ENCODE results near the gene CASS4.

Gene CASS4

DNA sequence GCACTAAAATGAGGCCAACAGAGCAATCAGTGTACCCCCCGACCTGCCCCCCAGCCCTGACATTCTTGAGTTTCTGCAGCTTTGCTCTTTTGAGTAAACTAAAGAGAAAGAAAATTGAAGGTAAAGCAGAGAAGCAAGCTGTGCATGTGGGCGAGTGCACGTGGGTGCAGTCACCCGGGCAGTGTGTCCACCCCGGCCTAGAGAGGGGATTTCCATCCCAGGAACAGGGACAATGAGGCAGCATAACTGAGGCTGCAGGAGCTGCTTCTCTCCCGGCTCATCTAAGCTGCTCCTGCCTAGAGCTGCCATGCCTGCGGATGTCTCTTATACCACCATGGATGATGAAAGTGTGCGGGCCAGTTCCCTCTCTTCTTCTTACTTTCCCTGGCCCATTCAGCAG is 16.8 kb downstream of the CASS4 start:
- no peak overlapping the region for H3K4me3 ChIP-seq (ENCODE audit: low read length)
- no peak for DNase-seq (ENCODE audit: low read depth)
- TF ChIP-seq, protein P1, sequence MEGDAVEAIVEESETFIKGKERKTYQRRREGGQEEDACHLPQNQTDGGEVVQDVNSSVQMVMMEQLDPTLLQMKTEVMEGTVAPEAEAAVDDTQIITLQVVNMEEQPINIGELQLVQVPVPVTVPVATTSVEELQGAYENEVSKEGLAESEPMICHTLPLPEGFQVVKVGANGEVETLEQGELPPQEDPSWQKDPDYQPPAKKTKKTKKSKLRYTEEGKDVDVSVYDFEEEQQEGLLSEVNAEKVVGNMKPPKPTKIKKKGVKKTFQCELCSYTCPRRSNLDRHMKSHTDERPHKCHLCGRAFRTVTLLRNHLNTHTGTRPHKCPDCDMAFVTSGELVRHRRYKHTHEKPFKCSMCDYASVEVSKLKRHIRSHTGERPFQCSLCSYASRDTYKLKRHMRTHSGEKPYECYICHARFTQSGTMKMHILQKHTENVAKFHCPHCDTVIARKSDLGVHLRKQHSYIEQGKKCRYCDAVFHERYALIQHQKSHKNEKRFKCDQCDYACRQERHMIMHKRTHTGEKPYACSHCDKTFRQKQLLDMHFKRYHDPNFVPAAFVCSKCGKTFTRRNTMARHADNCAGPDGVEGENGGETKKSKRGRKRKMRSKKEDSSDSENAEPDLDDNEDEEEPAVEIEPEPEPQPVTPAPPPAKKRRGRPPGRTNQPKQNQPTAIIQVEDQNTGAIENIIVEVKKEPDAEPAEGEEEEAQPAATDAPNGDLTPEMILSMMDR (conservative IDR thresholded peaks at IDR 0.05; ENCODE audit: low read length), result no peak

DNA sequence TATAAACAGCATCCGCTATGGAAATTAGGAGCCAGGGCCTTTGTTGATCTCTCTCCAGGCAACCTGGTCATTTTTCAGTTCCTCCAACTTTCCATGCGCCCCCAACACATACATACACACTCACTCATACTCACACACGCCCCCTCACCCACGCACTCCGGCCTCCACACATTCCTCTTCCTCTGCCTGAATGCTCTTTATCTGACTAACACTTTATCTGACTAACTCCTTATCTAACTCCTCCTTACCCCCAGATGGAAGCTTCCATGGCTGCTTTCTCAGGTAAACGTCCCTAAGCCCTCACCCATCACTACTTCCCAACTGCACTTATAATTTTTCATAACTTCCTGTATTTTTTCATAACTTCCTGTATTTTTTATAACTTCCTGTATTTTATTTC is 17.4 kb downstream of the CASS4 start:
- H3K4me3 ChIP-seq (ENCODE audit: low read length), result no peak overlapping the region
- peak; percentile 74 for DNase-seq (ENCODE audit: low read depth)
- TF ChIP-seq, protein P1 (conservative IDR thresholded peaks at IDR 0.05; ENCODE audit: low read length), result no peak

GRCh38 chr20:56429941-56430340 is 17.9 kb downstream of the CASS4 start:
- TF ChIP-seq, protein P1 (conservative IDR thresholded peaks at IDR 0.05; ENCODE audit: low read length), result no peak
- DNase-seq (ENCODE audit: low read depth), result no peak

GRCh38 chr20:56430461-56430860 is 18.4 kb downstream of the CASS4 start:
- DNase-seq (ENCODE audit: low read depth), result peak; percentile 35
- H3K4me3 ChIP-seq (ENCODE audit: low read length), result no peak overlapping the region
- TF ChIP-seq, protein P1 (conservative IDR thresholded peaks at IDR 0.05; ENCODE audit: low read length), result no peak

More at GRCh38 chr20:56429941-56430340, 17.9 kb downstream of the CASS4 start:
- no peak overlapping the region for H3K4me3 ChIP-seq (ENCODE audit: low read length)

DNA sequence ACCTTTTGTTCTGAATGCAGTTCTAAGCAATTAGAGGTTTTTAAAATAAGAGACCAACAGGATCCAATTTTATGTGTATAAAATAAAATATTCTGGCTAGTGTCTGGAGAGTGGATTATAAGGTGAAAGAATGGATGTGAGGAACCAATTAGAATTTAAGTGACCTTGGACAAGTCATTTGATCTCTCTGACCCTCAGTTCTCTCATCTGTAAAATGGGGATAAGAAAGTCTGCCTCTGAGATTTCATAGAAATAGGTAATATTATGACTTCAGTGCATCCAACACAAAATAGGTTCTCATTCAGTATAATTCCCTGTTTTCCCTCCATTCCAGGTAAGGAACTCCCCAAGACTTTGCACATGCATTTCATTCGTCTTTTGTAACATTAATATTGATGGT is 18.9 kb downstream of the CASS4 start:
- H3K4me3 ChIP-seq (ENCODE audit: low read length), result no peak overlapping the region
- DNase-seq (ENCODE audit: low read depth), result no peak

DNA sequence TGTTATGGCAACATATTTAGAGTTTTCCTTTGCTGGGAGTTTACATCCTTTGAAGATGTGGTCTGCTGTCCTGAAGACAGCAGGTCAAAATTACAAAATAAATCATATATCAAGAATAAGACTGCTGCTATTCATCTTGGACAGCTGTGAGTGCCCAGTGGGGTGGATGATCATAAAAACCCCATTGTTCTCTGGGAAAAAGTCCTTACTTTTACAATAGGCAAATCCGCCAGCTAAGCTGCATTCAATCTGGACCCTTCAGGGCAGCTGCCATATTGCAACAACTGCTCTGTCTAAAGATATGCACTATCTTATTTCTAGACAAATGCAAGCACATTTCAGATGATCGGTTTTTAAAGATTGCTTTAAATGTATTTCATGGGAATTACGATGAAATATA is 19.4 kb downstream of the CASS4 start:
- no peak overlapping the region for H3K4me3 ChIP-seq (ENCODE audit: low read length)
- TF ChIP-seq, protein P1 (conservative IDR thresholded peaks at IDR 0.05; ENCODE audit: low read length), result no peak
- DNase-seq (ENCODE audit: low read depth), result no peak

More for the DNA sequence above, 18.9 kb downstream of the CASS4 start:
- TF ChIP-seq, protein P1 (conservative IDR thresholded peaks at IDR 0.05; ENCODE audit: low read length), result no peak

GRCh38 chr20:56433221-56433879 is 21.3 kb downstream of the CASS4 start:
- TF ChIP-seq, protein P1 (conservative IDR thresholded peaks at IDR 0.05; ENCODE audit: low read length), result no peak
- no peak overlapping the region for H3K4me3 ChIP-seq (ENCODE audit: low read length)
- peak; percentile 69 for DNase-seq (ENCODE audit: low read depth)

Data from AG10803 (cell line).